ENCODE measurements around the gene PTPRF. TPM values are rescaled to one million over a fixed set of nuclear protein-coding genes. Genes with fewer than 3 reads are reported as not detected.

The PTPRF gene
- total RNA-seq, 1 donor from 2014 or later = 66.7 TPM

GRCh38 chr1:43673261-43673660 lies 142.6 kb downstream of the PTPRF start:
- no peak for TF ChIP-seq CTCF (IDR thresholded peaks at IDR 0.05)
- no peaks in the 10 kb centered on the region for H3K9me3 Mint-ChIP-seq (ENCODE audit: low read depth)
- no peak for DNase-seq (ENCODE audit: low spot score)
- H3K36me3 Mint-ChIP-seq (ENCODE audit: low read depth) = peaks cover 55% of the 10 kb centered on the region
- H3K27ac Mint-ChIP-seq (ENCODE audit: unreplicated experiment) = peak overlapping the region; percentile 55
- H3K4me1 Mint-ChIP-seq (ENCODE audit: low read depth) = peaks cover 30% of the 10 kb centered on the region
- no peaks in the 10 kb centered on the region for H3K27me3 Mint-ChIP-seq (ENCODE audit: low read depth)
- no peak overlapping the region for H3K4me3 Mint-ChIP-seq (ENCODE audit: unreplicated experiment)

Other genes with a start within 250 kb of the PTPRF start
- gene C1orf210, start 245.3 kb upstream of the PTPRF start, total RNA-seq = not detected in 3 replicates
- gene TIE1, start 229.9 kb upstream of the PTPRF start, total RNA-seq = not detected in 3 replicates
- not detected in 3 replicates for gene MPL, start 193.1 kb upstream of the PTPRF start, total RNA-seq
- gene CDC20, start 171.9 kb upstream of the PTPRF start, total RNA-seq = 14.4 to 16.9 TPM (median 14.5 TPM) in 3 replicates
- 78.9 to 103 TPM (median 101 TPM) in 3 replicates for gene ELOVL1, start 162.9 kb upstream of the PTPRF start, total RNA-seq
- gene MED8, start 141.1 kb upstream of the PTPRF start, total RNA-seq = 48.3 to 48.6 TPM (median 48.4 TPM) in 3 replicates
- gene SZT2, start 141.0 kb upstream of the PTPRF start, total RNA-seq = 29.3 to 64.0 TPM (median 33.6 TPM) in 3 replicates
- 27.7 to 29.9 TPM (median 28.6 TPM) in 3 replicates for gene HYI, start 77.0 kb upstream of the PTPRF start, total RNA-seq
- 48.3 to 50.8 TPM (median 49.8 TPM) in 3 replicates for gene KDM4A, start 119.3 kb downstream of the PTPRF start, total RNA-seq
- 15.2 to 28.7 TPM (median 17.0 TPM) in 3 replicates for gene ST3GAL3, start 176.7 kb downstream of the PTPRF start, total RNA-seq